GM12801 (cell line): ENCODE measurements around the gene PDCD1.

Experiments
- TF ChIP-seq, protein P1 (sequence below): IDR thresholded peaks from one replicate; pipeline ENCODE4 v1.5.1; 2011; ENCODE audit warnings: control low read depth; ENCODE audit not compliant: insufficient read length; ENCODE audit errors: extremely low read depth

The PDCD1 gene

DNA sequence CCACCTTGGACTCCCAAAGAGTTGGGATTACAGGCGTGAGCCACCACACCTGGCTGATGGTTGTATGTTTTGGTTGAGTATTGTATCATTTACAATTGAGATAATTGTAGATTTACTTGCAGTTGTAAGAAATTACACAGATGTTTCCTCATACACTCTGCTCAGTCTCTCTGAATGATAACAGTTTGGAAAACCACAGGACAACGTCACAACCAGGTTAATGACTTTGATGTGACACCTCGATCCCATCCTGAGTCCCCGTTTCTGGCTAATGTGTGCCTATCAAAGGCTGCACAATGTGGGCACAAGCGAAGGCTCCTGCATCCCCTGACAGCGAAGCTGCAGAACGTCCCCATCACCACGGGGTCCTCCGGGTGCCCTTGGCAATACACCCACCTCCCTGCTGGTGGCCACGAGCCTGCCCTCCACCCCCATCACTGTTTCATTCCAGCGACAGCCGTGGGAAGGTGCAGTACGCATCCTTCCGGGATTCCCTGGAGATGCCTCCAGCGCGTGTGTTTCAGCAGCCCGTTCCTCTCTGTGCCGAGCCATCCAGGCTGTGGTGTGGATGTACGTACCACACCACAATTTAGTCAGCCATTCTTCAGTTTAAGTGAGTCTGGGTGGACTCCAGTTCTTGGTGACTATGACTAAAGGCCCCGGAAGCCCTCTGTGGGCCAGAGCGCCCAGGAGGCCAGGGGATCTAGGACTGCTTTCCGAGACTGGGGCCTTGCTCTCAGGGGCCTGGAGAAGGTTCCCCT lies 4.3 kb upstream of the PDCD1 start:
- TF ChIP-seq, protein P1, sequence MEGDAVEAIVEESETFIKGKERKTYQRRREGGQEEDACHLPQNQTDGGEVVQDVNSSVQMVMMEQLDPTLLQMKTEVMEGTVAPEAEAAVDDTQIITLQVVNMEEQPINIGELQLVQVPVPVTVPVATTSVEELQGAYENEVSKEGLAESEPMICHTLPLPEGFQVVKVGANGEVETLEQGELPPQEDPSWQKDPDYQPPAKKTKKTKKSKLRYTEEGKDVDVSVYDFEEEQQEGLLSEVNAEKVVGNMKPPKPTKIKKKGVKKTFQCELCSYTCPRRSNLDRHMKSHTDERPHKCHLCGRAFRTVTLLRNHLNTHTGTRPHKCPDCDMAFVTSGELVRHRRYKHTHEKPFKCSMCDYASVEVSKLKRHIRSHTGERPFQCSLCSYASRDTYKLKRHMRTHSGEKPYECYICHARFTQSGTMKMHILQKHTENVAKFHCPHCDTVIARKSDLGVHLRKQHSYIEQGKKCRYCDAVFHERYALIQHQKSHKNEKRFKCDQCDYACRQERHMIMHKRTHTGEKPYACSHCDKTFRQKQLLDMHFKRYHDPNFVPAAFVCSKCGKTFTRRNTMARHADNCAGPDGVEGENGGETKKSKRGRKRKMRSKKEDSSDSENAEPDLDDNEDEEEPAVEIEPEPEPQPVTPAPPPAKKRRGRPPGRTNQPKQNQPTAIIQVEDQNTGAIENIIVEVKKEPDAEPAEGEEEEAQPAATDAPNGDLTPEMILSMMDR = no peak

DNA sequence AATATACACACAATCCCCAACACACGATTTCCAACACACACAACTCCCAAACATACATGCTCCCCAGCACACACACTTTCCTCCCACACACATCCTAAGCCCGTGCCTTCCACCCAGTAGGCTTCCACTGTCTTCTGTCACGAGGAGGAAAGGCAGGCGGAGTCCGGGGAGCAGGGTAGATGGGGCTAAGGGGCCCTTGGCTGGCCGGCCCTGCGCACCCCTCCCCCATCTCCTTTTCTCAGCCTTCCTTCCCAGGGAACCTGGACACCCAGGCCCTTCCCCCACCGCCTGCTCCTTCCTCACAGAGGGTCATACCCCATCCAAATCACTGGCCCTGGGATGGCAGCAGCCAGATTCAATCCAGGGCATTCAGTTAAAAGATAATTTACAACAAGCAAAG lies 3.4 kb upstream of the PDCD1 start:
- TF ChIP-seq, protein P1 = no peak

DNA sequence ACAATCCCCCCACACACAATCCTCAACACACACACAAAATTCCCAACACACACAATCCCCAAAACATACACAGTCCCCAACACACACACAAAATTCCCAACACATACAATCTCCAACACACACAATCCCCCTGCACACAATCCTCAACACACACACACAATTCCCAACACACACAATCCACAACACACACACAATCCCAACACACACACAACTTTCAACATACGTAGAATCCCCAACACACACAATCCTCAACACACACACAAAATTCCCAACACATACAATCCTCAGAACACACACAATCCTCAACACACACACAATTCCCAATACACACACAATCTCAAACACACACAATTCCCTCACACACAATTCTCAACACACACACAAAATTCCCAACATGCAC lies 2.6 kb upstream of the PDCD1 start:
- TF ChIP-seq, protein P1 = no peak

DNA sequence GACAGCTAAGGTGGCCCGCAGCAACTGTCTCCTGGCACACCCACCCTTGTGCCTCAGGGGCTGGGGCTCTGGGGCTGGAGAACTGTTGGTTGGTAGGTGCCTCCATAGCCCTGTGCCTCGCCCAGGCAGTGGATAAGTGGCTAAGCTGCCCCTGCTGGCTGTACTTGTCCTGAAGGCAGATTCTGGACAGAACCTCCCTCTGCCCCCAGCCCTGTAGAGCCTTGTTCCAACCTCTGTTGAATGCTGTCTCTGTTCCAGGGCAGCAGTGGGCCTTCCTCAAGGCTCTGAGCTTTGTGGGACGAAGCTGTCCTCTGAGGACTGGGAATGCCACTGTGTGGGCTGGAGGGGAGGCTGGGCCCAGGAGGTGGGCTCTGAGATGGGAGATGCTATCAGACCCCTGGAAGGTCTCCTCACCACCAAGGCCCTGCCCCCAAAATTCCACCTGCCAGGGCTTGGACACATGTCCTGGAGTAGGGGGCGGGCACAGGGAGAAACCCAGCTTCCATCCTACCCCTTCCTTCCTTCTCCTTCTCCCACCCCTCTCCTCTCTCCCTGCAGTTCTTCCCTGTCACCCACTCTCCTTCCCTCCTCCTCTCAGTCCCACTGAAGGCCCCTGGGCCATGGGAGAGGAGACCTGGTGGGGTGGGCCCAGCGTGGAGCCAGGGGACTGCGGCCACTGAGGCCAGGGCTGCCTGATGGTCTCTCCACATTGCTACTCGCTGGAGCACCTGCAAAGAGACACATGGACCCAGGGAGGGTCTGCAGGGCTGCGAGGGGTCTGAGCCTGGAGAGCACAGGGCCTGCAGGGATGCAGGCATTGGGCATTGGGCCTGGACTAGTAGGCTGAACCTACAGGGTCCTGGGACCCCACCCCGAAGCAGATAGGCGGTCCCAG lies 1.7 kb upstream of the PDCD1 start:
- TF ChIP-seq, protein P1 = no peak

DNA sequence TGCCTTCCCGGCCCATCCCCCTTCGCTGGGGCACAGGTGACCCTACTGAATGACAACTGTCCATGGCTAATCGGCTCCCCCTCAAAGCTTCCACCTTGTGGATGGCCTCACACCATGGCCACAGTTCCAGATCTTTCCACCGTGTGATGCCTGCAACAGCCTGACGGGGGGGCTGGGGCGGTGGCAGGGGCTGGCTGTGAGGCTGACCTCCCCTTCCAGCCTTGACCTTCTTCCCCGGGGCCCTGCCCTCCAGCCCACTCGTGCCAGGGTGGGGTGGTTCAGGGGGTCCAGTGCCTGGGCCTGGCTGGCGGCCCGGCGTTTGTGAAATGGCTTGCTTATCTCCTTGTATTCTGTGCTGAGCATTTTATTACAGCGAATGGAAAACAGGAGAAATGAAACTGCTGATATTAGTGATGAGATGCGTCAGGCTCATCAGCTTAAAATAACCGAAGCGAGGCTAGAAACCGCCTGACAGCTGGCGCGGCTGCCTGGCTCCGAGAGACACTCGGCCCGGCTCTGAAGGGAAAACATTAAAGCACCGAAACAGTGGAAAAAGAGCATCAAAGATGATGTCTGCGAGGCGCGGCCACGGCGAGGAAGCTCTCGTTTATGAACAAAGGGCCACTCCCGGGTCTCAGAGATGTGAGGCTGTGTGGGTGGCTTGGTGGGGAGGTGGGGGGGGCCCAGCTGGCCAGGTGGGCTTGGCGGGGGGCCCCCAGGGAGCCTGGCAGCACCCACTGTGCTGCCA lies 916 bp upstream of the PDCD1 start:
- TF ChIP-seq, protein P1 = no peak

DNA sequence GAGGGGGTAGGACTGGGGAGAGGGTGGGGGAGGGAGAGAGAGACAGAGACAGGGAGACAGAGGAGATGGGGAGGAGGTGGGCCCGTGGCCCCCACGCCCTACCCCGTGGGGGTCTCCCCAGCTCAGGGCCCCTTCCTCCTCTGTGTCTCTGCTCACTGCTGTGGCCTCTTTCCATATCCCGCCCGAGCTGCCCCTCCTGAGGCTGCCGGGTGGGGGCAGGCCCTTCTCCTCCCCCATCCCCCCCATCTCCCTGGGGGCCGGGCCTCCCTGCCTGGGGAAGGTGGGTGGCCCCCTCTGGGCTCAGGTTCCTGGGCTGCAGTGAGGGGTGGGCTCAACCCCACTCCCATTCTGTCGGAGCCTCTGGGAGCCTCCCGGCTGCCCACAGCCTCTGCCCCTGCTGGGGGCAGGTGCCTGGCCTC lies 332 bp upstream of the PDCD1 start:
- TF ChIP-seq, protein P1 = no peak
